Astrocyte of the hippocampus (primary cell): Measurements from ENCODE around the gene KSR1.
"Not testable (repeated sequence)": the region's sequence is repeated elsewhere in the genome, so short reads cannot be mapped to it uniquely, and the experiment has no call there.

Experiments used
- DNase-seq: peaks from one replicate; pipeline ENCODE4 v3.0.0; 2011; ENCODE audit warnings: low read depth, low spot score

KSR1 gene

GRCh38 chr17:27426471-27426870 lies 29.8 kb upstream of the KSR1 start:
- not testable (repeated sequence) for DNase-seq

- DNase-seq = not testable (repeated sequence)
These were observed 28.9 kb upstream of the KSR1 start for GRCh38 chr17:27427166-27427862.

GRCh38 chr17:27428781-27429505 lies 27.3 kb upstream of the KSR1 start:
- no peak for DNase-seq

- DNase-seq = no peak
These were observed 26.4 kb upstream of the KSR1 start for GRCh38 chr17:27429666-27430382.

- DNase-seq = no peak
These were observed 25.8 kb upstream of the KSR1 start for GRCh38 chr17:27430383-27430840.

- DNase-seq = peak; percentile 68
These were observed 25.3 kb upstream of the KSR1 start for GRCh38 chr17:27430882-27431491.

GRCh38 chr17:27433521-27433920 lies 22.7 kb upstream of the KSR1 start:
- no peak for DNase-seq

GRCh38 chr17:27435431-27436070 lies 20.7 kb upstream of the KSR1 start:
- not testable (repeated sequence) for DNase-seq

- DNase-seq = no peak
These were observed 17.8 kb upstream of the KSR1 start for GRCh38 chr17:27438348-27438998.

- no peak for DNase-seq
These were observed 16.9 kb upstream of the KSR1 start for GRCh38 chr17:27439342-27439741.

- DNase-seq = no peak
These were observed 13.5 kb upstream of the KSR1 start for GRCh38 chr17:27442702-27443101.

GRCh38 chr17:27443491-27443890 lies 12.8 kb upstream of the KSR1 start:
- DNase-seq = no peak

GRCh38 chr17:27445971-27446370 lies 10.3 kb upstream of the KSR1 start:
- DNase-seq = no peak

- DNase-seq = peak; percentile 78
These were observed 9.5 kb upstream of the KSR1 start for GRCh38 chr17:27446569-27447301.

- DNase-seq = not testable (repeated sequence)
These were observed 7.7 kb upstream of the KSR1 start for GRCh38 chr17:27448534-27448933.

GRCh38 chr17:27449541-27449940 lies 6.7 kb upstream of the KSR1 start:
- DNase-seq = no peak

- DNase-seq = no peak
These were observed 6.3 kb upstream of the KSR1 start for GRCh38 chr17:27449988-27450387.

- no peak for DNase-seq
These were observed 5.8 kb upstream of the KSR1 start for GRCh38 chr17:27450416-27450815.

- DNase-seq = no peak
These were observed 4.3 kb upstream of the KSR1 start for GRCh38 chr17:27451906-27452305.

- DNase-seq = no peak
These were observed 3.4 kb upstream of the KSR1 start for GRCh38 chr17:27452828-27453227.
